Kasumi-1 (cell line): Measurements from ENCODE around the gene RNPEP.
A peak's percentile ranks its signal among the peaks of the same experiment; 100 is the strongest.
"Not testable (repeated sequence)": the region's sequence is repeated elsewhere in the genome, so short reads cannot be mapped to it uniquely, and the experiment has no call there.

Experiments used
- DNase-seq, 2 experiments: peaks; one replicate each; lab custom pipeline; 2025; lab: John Stamatoyannopoulos, UW

Gene RNPEP, protein sequence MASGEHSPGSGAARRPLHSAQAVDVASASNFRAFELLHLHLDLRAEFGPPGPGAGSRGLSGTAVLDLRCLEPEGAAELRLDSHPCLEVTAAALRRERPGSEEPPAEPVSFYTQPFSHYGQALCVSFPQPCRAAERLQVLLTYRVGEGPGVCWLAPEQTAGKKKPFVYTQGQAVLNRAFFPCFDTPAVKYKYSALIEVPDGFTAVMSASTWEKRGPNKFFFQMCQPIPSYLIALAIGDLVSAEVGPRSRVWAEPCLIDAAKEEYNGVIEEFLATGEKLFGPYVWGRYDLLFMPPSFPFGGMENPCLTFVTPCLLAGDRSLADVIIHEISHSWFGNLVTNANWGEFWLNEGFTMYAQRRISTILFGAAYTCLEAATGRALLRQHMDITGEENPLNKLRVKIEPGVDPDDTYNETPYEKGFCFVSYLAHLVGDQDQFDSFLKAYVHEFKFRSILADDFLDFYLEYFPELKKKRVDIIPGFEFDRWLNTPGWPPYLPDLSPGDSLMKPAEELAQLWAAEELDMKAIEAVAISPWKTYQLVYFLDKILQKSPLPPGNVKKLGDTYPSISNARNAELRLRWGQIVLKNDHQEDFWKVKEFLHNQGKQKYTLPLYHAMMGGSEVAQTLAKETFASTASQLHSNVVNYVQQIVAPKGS

DNA sequence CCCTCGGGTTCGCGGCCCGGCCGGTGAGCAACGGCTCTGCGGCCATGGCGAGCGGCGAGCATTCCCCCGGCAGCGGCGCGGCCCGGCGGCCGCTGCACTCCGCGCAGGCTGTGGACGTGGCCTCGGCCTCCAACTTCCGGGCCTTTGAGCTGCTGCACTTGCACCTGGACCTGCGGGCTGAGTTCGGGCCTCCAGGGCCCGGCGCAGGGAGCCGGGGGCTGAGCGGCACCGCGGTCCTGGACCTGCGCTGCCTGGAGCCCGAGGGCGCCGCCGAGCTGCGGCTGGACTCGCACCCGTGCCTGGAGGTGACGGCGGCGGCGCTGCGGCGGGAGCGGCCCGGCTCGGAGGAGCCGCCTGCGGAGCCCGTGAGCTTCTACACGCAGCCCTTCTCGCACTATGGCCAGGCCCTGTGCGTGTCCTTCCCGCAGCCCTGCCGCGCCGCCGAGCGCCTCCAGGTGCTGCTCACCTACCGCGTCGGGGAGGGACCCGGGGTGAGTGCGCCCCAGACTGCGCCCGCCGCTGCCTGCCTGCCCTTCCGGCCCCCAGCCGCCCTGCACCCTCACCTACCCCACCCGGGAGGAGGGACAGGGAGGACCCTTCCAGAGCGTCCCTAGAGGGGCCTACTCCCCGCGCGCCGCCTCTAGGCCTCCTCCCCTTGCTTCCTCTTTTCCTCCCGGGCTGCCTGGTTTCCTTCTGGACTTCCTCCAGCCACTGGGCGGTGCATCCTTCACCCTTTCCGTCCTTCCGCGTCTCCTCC lies at the start of gene RNPEP:
TSS of gene RNPEP (plus strand) at position 26 of the 757 bp plus-strand sequence. CDS start at position 45, 19 bp downstream.
- peak; percentile 78 to 80 for DNase-seq

DNA sequence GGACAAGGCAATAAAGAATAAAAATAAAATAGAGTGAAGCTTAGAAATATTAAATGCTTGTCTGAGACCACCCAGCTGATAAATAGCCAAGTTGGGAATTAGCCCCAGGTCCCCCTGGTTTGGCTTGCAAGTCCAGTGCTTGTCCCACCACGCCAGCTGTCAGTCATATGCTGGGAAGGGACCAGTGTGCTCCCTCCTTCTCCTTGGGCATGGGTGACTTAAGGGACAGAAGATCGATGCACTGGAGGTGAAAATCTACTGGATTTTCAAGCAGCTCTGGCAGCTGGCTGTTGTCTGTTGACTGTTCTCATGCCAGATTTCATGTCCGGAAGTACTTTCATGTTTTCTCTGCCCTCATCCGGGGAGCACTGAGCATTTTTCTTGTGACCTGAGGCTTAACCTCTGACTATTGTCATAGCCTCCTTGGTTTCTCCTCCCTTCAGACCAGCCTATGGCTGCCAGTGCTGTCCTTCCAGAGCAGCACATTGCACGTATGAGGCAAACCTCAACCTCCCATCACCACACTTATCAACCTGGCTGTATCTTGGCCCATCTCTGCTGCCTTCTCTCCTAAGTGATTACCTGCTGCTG lies 48.5 kb upstream of the RNPEP start:
- DNase-seq, result no peak

DNA sequence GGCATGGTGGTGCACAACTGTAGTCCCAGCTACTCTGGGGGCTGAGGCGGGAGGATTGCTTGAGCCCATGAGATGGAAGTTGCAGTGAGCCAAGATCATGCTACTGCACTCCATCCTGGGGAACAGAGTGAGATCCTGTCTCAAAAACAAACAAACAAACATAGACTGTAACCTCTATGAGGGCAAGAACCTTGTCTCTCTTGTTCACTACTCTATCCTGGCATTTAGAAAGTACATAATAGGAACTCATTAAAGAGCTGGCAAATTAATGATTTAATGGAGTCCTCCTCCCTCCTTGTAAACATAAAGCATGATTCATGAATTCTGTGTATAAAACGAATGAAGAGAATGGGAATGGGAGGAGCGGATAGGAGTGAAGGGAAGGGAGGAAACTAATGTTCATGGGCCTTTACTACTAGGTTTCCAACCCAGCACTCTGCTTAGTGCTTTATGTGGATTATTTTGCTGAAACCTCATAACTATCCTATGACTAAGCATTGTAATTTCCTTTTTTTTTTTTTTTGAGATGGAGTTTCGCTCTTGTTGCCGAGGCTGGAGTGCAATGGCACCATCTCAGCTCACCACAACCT lies 44.7 kb upstream of the RNPEP start:
- DNase-seq, result no peak

DNA sequence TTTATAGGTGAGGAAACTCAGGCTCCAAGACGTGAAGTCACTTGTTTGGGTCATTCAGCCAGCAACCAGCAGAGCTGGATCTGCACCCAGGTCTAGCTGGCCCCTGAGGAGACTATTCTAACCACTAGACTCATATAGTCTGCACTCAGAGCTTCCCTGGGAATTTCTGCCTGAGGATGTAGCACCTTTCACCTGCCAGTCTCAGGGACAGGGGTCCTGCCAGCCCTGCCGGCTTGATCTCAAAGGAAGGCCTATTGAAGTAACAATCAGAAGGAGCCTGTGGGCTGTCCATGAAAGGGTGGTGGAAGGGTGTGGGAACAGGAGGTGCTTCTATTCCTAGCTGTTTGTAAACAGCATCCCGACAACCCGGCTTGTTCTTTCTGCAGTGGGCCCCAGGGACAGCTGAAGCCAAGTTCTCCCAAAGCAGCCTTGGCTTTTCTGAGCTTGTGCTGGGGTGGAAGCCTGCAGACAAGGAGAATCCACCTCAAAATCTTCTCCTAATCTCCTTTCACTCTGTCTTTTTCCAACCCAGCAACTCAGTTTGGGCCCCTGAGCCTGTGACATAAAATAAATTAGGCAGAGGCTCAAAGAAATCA lies 43.9 kb upstream of the RNPEP start:
- no peak for DNase-seq

DNA sequence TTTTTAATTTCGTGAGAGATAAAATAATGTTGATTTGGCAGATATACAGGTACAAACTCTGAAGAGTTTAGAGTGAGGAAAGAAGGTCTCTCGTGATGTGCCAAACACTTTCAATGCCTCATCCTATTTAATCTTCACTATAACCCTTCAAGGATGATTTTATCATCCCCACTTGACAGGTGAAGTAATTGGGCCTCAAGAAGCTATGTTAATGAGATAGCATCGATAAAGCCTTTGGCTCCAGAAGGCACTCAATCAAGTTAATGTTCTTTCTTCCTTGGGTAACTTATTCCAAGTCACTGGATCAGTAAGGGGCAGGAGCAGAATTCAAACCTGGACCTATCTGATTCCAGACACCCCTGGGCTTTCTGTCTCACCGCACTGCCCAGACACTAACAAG lies 43.3 kb upstream of the RNPEP start:
- DNase-seq, result no peak

DNA sequence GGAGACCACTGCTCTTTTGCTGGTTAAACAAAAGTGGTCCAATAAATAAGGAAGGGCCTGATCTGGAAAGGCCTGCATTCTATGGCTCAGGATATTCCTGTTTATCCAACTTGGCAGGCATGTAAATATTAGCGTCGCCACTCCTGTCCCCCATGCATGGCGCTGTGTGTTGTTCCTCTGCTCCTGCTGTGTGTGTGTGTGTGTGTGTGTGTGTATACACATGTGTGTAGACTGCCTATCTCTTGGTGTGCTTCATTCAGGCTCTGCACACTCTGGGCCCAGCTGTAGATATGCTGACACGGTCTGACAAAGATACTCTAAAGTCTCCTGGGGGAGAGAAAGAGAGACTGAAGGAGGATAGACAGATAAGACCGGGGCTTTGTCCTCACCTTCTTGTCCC lies 42.9 kb upstream of the RNPEP start:
- DNase-seq, result no peak

GRCh38 chr1:201940316-201940715 lies 42.1 kb upstream of the RNPEP start:
- not testable (repeated sequence) for DNase-seq

- no peak for DNase-seq
These were observed 40.9 kb upstream of the RNPEP start for GRCh38 chr1:201941420-201942128.

DNA sequence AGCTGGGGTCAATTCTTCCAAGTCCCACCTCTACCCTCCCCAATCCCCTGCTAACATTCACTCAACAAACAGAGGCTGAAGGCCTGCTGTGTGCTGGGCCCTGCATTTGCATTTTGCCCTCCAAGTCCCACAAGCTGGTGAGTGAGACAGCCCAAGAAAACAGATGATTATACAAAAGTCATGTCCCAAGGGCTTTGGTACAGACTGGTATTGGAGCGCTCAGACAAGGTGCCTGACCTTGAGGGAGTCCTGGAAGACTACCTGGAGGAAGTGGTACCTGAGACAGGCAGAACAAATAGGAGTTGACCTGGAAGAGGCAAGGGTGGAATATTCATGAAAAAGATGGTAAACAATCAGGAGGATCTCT lies 40.3 kb upstream of the RNPEP start:
- DNase-seq, result no peak

GRCh38 chr1:201944002-201944401 lies 38.4 kb upstream of the RNPEP start:
- DNase-seq, result no peak

GRCh38 chr1:201944639-201945038 lies 37.8 kb upstream of the RNPEP start:
- DNase-seq, result no peak

DNA sequence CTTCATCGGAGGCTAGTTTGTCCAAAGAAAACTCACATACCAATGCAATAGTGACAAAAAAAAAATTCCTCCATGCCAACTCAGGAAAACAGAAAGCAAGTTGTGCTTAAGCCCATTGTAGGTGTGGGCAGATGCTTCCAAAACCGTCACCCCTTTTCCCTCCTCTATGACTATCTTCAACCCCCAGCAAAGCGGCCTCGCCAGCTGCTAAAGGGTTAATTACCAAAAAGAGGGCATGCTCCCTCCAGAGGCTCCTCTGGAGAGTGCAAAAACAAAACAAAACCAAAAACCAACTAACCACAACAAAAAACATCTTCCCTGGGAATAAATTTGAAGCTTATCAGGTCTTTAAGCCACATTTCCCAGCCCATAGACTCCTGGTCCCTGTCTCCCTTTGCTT lies 37.3 kb upstream of the RNPEP start:
- DNase-seq, result no peak

GRCh38 chr1:201945863-201946223 lies 36.6 kb upstream of the RNPEP start:
- DNase-seq, result no peak

DNA sequence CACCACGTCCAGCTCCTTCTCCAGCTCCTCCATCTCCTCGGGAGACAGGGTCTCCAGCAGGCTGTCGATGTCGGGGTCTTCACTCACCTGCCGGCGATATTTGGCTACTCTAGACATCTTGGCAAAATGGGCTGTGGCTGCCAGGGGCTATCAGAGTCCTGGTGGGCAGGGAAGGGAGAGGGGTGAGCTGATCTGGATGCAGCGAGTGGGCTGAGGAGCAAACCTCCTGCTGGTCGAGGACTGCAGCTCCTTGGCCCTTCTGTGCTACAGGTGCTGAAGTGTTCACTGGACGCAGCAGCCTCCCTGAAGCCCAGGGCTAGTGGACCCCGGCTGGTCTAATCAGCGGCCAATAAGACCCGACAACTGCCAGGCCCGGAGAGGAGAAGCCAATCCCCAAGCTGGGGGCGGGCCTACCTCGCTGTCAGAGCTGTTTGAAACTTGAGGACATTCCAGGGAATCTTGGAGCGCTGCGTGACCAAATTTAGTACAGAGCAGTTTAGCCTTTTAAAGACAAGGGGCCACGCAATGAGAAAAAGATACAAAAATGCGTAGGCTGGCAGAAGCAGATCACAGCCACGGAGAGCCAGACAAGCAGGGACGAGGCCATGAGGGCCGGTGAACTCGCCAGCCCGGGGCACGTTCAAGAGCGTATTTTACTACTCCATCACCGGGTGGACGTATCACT lies 36.1 kb upstream of the RNPEP start, which contains the start of gene LMOD1:
TSS of gene LMOD1 (minus strand) at position 325 of the 685 bp plus-strand sequence. CDS start at position 117, 208 bp downstream.
- DNase-seq, result peak in 1 of 2 experiments; percentile 6

DNA sequence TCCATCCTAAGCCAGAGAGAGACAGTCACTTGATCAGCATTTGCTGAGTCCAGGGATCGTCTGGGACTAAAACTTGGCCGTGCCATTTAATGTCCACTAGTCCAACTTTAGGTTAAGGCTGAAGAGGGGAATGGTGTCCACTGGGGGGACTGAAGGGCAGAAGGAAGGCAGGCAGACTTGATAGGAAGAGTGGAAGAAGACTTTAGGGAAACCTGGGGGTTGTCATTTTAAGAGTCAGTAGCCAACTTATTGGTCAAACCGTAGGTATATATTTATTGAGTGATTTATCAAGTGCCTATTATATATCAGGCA lies 34.8 kb upstream of the RNPEP start:
- DNase-seq, result no peak

GRCh38 chr1:201949491-201949890 lies 33.0 kb upstream of the RNPEP start:
- DNase-seq, result no peak

DNA sequence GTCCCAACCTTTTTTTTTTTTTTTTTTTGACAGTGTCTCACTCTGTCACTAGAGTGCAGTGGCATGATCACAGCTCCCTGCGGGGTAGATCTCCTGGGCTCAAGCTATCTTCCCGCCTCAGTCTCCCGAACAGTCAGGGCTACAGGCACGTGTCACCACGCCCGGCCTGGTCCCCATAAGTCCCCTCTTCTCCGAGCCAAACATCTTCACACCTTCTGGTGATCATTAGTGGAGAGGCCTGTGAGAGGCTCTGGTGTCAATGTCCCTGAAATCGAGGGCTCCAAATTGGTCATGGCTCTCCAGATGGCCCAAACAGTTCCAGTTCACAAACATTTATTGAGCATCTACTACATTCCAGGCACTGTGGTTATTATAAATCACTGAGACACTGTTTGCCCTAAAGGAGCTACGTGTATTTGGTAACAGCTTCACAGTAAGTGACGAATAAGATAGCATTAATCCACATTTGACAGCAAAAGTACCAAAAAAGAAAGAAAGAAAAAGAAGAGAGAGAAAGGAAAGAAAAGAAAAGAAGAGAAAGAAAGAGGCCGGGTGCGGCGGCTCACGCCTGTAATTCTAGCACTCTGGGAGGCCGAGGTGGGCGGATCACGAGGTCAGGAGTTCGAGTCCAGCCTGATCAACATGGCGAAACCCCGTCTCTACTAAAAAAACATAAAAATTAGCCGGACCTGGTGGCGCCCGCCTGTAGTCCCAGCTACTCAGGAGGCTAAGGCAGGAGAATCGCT lies 28.0 kb upstream of the RNPEP start:
- DNase-seq, result no peak

GRCh38 chr1:201955009-201955728 lies 27.3 kb upstream of the RNPEP start, which contains the start of gene TIMM17A:
TSS of gene TIMM17A (plus strand) at chr1:201955503. CDS start at chr1:201955527, 24 bp downstream.
- peak; percentile 96 to 97 for DNase-seq

- peak; percentile 36 to 53 for DNase-seq
These were observed 26.7 kb upstream of the RNPEP start for GRCh38 chr1:201955729-201956143.
